Pancreas (tissue), 10 donors: ENCODE measurements around the gene RAB26. TPM values are rescaled to one million over a fixed set of nuclear protein-coding genes. Genes with fewer than 3 reads are reported as not detected.

Source experiments
- ATAC-seq, 4 donors: fragments of 200-7000 bp; cut with Tn5 transposase; one replicate each; pipeline versions ENCODE4 v1.8.0 to v1.9.1; 2020; ENCODE audit warnings: mild to moderate bottlenecking in 4 of 4, moderate library complexity in 4 of 4
- DNase-seq, 6 donors: peaks; one replicate each; pipeline ENCODE4 v3.0.0-alpha.2; 2020
- FAIRE-seq: peaks from 2 replicates; lab custom pipeline; 2012; peaks lifted over from hg19 to GRCh38; lab: Jason Lieb, UNC
- H3K27ac ChIP-seq, 4 donors: fragments of 200-600 bp; sonication (generic); 1 replicate in 3 of 4; 2 replicates in 1 of 4; pipeline versions ENCODE4 v1.5.0 to v1.8.0; 2020
- H3K27me3 ChIP-seq, 4 donors: fragments of 200-600 bp; one replicate each; pipeline ENCODE4 v1.8.0; 2021
- H3K36me3 ChIP-seq, 3 donors: fragments of 200-600 bp; sonication (generic) in 1 of 3; one replicate each; pipeline versions ENCODE4 v1.5.0 to v1.8.0; 2020 to 2021
- H3K4me1 ChIP-seq, 3 donors: fragments of 200-600 bp; one replicate each; pipeline ENCODE4 v1.8.0; 2021
- H3K4me3 ChIP-seq, 4 donors: fragments of 200-600 bp; sonication (generic) in 2 of 4; one replicate each; pipeline versions ENCODE4 v1.5.0 to v1.8.0; 2020 to 2021
- H3K9me3 ChIP-seq, 4 donors: fragments of 200-600 bp; one replicate each; pipeline ENCODE4 v1.8.0; 2021
- WGBS, 2 donors: extraction: QIAGEN DNeasy Blood & Tissue Kit; methylation state at CpG; one replicate each; pipeline ENCODE4 v1.1.7; 2013; 5-methylcytosine and 5-hydroxymethylcytosine counted together
- intact Hi-C, 3 donors: fragments of 100-400 bp; cut with DNase I; formaldehyde crosslinking; loops; one replicate each; pipeline versions ENCODE4 v1.11.1 to v1.14.2; 2022
- polyA plus RNA-seq, 2 donors: library from polyadenylated mRNA; stranded (reverse); fragments of 200-250 nt; gene quantifications; one replicate each; pipeline ENCODE4 v1.2.3, GENCODE V29; 2013
- total RNA-seq, 6 donors: library from RNA; stranded (reverse); fragmentation: NEBNext Ultra II Directional in 4 of 6; extraction: Animal tissue kit (Norgen Biotek cat#: 25700) in 4 of 6; gene quantifications; one replicate each; pipeline versions ENCODE4 v1.2.1 to v1.2.4, GENCODE V29; 2021 to 2023
- TF ChIP-seq, protein P1 (sequence below), 4 donors: fragments of 200-600 bp; sonication (generic) in 3 of 4; IDR thresholded peaks; one replicate each; pipeline versions ENCODE4 v1.5.0 to v1.8.0; 2021; ENCODE audit warnings: antibody characterized with exemption in 4 of 4
- donor health status: healthy with polysubstance abuse.
- donor health status: DM: no; HTN: no; CAD: no; lungs with moderate emphysema.
- donor health status: DM: no; HTN: no; CAD: no.
- donor health status: control.
- donor health status: control.
- donor health status: Bipolar disorder and iron deficiency.
- donor health status: DM: yes; HTN: yes; CAD: no.
- donor health status: DM: no; HTN: no; CAD: no.
- donor health status: DM: no; HTN: no; CAD: no.
- donor health status: DM: yes; HTN: yes; CAD: no.

Gene RAB26
- total and polyA plus RNA-seq, 8 donors, result 19.2 to 255 (median 33.6) TPM

DNA sequence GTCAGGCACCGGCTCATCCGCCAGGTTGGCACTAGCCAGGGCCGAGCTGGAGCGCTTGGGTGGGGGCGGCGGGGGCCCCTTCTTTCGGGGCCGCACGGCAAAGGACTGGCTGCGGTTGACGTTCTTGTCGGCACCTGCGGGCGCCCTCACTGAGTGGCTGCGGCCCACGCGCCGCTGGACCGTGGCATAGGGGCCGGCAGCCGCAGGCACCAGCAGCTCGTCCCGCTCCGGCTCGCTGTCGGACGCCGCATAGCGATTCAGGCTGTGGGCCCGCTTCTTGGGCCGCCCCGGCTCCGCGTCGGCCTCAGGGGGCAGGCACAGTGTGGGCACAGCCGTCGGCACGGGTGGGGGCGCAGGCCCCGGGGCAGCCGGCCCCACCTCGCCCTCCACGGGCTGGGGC is 32.0 kb downstream of the RAB26 start:
- FAIRE-seq (no peak), DNase-seq (no peak), ATAC-seq (no peak)
- Histone ChIP-seq H3K27ac (no peak overlapping the region), H3K36me3 (peaks cover 0 to 7% (median 4%) of the 10 kb centered on the region in 3 donors), H3K4me3 (no peak overlapping the region), H3K4me1 (no peaks in the 10 kb centered on the region), H3K9me3 (no peaks in the 10 kb centered on the region), H3K27me3 (no peaks in the 10 kb centered on the region)
- intact Hi-C loops, result no loop called here
- 96 to 97% methylated on average over 43 of the region's 43 CpGs for WGBS, 2 donors
- TF ChIP-seq, protein P1, sequence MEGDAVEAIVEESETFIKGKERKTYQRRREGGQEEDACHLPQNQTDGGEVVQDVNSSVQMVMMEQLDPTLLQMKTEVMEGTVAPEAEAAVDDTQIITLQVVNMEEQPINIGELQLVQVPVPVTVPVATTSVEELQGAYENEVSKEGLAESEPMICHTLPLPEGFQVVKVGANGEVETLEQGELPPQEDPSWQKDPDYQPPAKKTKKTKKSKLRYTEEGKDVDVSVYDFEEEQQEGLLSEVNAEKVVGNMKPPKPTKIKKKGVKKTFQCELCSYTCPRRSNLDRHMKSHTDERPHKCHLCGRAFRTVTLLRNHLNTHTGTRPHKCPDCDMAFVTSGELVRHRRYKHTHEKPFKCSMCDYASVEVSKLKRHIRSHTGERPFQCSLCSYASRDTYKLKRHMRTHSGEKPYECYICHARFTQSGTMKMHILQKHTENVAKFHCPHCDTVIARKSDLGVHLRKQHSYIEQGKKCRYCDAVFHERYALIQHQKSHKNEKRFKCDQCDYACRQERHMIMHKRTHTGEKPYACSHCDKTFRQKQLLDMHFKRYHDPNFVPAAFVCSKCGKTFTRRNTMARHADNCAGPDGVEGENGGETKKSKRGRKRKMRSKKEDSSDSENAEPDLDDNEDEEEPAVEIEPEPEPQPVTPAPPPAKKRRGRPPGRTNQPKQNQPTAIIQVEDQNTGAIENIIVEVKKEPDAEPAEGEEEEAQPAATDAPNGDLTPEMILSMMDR (IDR thresholded peaks at IDR 0.05), result no peak

DNA sequence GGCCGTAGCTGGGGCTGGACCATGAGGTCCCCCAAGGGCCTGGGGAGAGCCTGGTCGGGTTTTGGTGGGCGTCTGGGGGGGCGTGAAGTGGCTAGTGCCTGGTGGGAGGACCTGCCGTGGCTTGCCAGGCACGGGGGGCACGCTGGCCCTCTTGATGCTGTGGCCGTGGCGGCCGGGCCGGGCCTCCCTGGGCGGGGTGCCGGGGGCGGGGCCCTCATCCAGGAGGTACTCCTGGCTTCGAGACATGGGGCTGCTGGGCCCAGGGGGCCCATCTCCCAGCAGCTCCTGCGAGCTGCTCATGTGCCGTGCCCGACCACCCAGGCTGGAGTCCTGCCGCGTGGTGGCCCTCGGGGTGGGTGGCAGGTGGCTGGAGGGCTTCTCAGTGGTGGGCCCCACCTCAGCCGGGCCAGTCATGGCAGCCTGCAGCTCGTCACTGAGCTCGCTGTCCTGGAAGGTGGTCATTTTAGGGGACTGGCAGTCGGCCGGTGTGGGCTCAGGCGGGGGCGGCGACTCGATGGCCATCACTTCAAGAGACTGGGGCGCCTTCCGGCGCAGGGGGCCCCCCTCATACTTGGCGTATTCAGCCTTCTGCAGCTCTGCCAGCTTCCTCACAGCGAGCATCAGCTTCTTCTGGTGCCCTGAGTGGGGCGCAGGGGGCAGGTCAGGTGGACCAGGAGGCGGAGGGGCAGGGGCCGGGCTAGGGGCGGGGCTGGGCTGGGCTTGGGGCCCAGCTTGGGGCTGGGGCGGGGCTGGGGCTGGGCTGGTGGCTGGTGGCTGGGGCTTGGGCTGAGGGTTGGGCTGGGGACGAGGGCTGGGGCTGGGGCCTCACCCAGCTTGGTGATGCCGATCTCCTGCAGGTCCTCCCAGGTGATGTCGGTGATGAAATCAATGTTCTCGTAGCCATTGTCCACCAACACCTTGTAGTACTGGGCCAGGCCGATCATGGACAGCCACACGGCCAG is 32.8 kb downstream of the RAB26 start:
- WGBS, 2 donors, result 92% methylated on average over 41 to 46 of the region's 46 CpGs
- no peaks in the 10 kb centered on the region for H3K27me3 ChIP-seq
- DNase-seq (no peak), ATAC-seq (no peak), FAIRE-seq (no peak)
- no peak overlapping the region for H3K27ac ChIP-seq
- no peaks in the 10 kb centered on the region for H3K4me1 ChIP-seq
- TF ChIP-seq, protein P1 (IDR thresholded peaks at IDR 0.05), result no peak
- H3K9me3 ChIP-seq, result no peaks in the 10 kb centered on the region
- intact Hi-C loops, result no loop called here
- H3K36me3 ChIP-seq, result peaks cover 0 to 3% (median under 1%) of the 10 kb centered on the region in 3 donors
- H3K4me3 ChIP-seq, result no peak overlapping the region

GRCh38 chr16:2181952-2182351 is 33.5 kb downstream of the RAB26 start:
- WGBS, 2 donors, result 93 to 95% methylated on average over 20 of the region's 20 CpGs
- Histone ChIP-seq H3K27ac (no peak overlapping the region), H3K4me3 (no peak overlapping the region), H3K36me3 (peaks cover 0 to 3% (median 0%) of the 10 kb centered on the region in 3 donors), H3K27me3 (no peaks in the 10 kb centered on the region), H3K4me1 (no peaks in the 10 kb centered on the region), H3K9me3 (no peaks in the 10 kb centered on the region)
- intact Hi-C loops, result no loop called here
- FAIRE-seq (no peak), ATAC-seq (no peak), DNase-seq (no peak)
- TF ChIP-seq, protein P1 (IDR thresholded peaks at IDR 0.05), result no peak

GRCh38 chr16:2183671-2184070 is 35.2 kb downstream of the RAB26 start:
- FAIRE-seq, result no peak
- no peaks in the 10 kb centered on the region for H3K4me1 ChIP-seq
- H3K9me3 ChIP-seq, result no peaks in the 10 kb centered on the region
- DNase-seq, result no peak
- H3K27me3 ChIP-seq, result no peaks in the 10 kb centered on the region
- TF ChIP-seq, protein P1 (IDR thresholded peaks at IDR 0.05), result no peak
- H3K27ac ChIP-seq, result no peak overlapping the region
- ATAC-seq, result no peak
- H3K36me3 ChIP-seq, result no peaks in the 10 kb centered on the region
- WGBS, 2 donors, result 95% methylated on average over 30 of the region's 30 CpGs
- intact Hi-C loops, result no loop called here
- H3K4me3 ChIP-seq, result no peak overlapping the region

DNA sequence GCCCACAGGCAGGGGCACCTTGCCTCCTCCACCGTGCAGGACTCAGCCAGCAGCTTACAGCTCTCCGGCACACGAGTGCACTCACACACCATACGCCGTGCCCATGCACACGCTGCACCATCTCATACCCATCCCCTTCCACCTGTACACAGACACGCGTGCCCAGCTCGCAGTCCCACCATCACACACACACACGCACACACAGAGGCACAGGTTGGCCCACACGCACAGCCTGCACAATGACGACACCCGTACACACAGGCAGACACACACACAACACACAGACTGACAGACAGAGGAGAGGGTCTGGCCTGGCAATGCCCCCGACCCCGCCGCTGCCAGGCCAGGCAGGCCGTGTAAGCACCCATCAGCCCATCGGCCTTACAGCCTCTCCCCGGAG is 35.9 kb downstream of the RAB26 start:
- FAIRE-seq, result no peak

More for the DNA sequence above, 35.9 kb downstream of the RAB26 start:
- intact Hi-C loops, result no loop called here
- ATAC-seq (no peak), DNase-seq (no peak)
- TF ChIP-seq, protein P1 (IDR thresholded peaks at IDR 0.05), result no peak
- Histone ChIP-seq H3K4me3 (no peak overlapping the region), H3K27me3 (no peaks in the 10 kb centered on the region), H3K9me3 (no peaks in the 10 kb centered on the region), H3K27ac (no peak overlapping the region), H3K36me3 (no peaks in the 10 kb centered on the region), H3K4me1 (no peaks in the 10 kb centered on the region)
- 90 to 92% methylated on average over 19 of the region's 19 CpGs for WGBS, 2 donors
